Smooth muscle cell (in vitro differentiated cells): Measurements from ENCODE around the gene PREX1. TPM values are rescaled to one million over a fixed set of nuclear protein-coding genes. Genes with fewer than 3 reads are reported as not detected.

Source experiments
- DNase-seq: peaks from one replicate; lab custom pipeline; 2025; ENCODE audit not compliant: unreplicated experiment; lab: John Stamatoyannopoulos, UW
- H2AFZ ChIP-seq: fragments of 200-600 bp; sonication (generic); 2 replicates; pipeline ENCODE4 v1.6.0; 2016; ENCODE audit warnings: antibody characterized with exemption, low read depth, mild to moderate bottlenecking
- H3F3A ChIP-seq: fragments of 200-600 bp; sonication (generic); 2 replicates; pipeline ENCODE4 v1.6.0; 2017; ENCODE audit warnings: antibody characterized with exemption, low read depth
- H3K27ac ChIP-seq: fragments of 200-600 bp; sonication (generic); 2 replicates; pipeline ENCODE4 v1.5.1; 2016; ENCODE audit warnings: low read depth, mild to moderate bottlenecking
- H3K27me3 ChIP-seq: fragments of 200-600 bp; sonication (generic); 2 replicates; pipeline ENCODE4 v1.6.1; 2016; ENCODE audit warnings: low read depth, mild to moderate bottlenecking
- H3K36me3 ChIP-seq: fragments of 200-600 bp; sonication (generic); 2 replicates; pipeline ENCODE4 v1.5.1; 2016; ENCODE audit warnings: low read depth
- H3K4me1 ChIP-seq: fragments of 200-600 bp; sonication (generic); 2 replicates; pipeline ENCODE4 v1.5.1; 2016; ENCODE audit warnings: low read depth
- H3K4me2 ChIP-seq: fragments of 200-600 bp; sonication (generic); 2 replicates; pipeline ENCODE4 v1.6.0; 2016; ENCODE audit warnings: mild to moderate bottlenecking
- H3K4me3 ChIP-seq: fragments of 200-600 bp; sonication (generic); 2 replicates; pipeline ENCODE4 v1.5.1; 2016; ENCODE audit warnings: mild to moderate bottlenecking
- H3K79me2 ChIP-seq: fragments of 200-600 bp; sonication (generic); 2 replicates; pipeline ENCODE4 v1.6.0; 2016; ENCODE audit warnings: low read depth, mild to moderate bottlenecking
- H3K9ac ChIP-seq: fragments of 200-600 bp; sonication (generic); 2 replicates; pipeline ENCODE4 v1.6.0; 2016; ENCODE audit warnings: low read depth
- H3K9me3 ChIP-seq: fragments of 200-600 bp; sonication (generic); replicated peaks from 2 replicates; pipeline ENCODE4 v1.5.1; 2016; ENCODE audit warnings: low read depth
- H4K20me1 ChIP-seq: fragments of 200-600 bp; sonication (generic); 2 replicates; pipeline ENCODE4 v1.6.0; 2016; ENCODE audit warnings: low read depth
- CTCF ChIP-seq: fragments of 200-600 bp; sonication (generic); IDR thresholded peaks from 2 replicates; pipeline ENCODE4 v1.5.1; 2017; ENCODE audit warnings: borderline replicate concordance, mild to moderate bottlenecking, antibody characterized with exemption; ENCODE audit not compliant: insufficient read depth, poor library complexity, severe bottlenecking
- WGBS: methylation state at CpG from one replicate; pipeline ENCODE4 v1.1.7; 2016; ENCODE audit warnings: low lambda C conversion rate; 5-methylcytosine and 5-hydroxymethylcytosine counted together
- polyA plus RNA-seq: library from polyadenylated mRNA; unstranded; fragments of >200 nt; fragmentation: Nextera tagmentation; extraction: Ambion mirVana; gene quantifications from 2 replicates; pipeline ENCODE4 v1.2.1, GENCODE V29; 2016
- total RNA-seq: library from RNA; depleted of rRNA; stranded (reverse); fragments of >200 nt; gene quantifications from 2 replicates; pipeline ENCODE4 v1.2.3, GENCODE V29; 2014

The PREX1 gene
- total and polyA plus RNA-seq, 2 experiments from 2014 or later, result 0.04 to 0.30 TPM

GRCh38 chr20:48626938-48627736, 200.7 kb downstream of the PREX1 start:
- no peaks in the 10 kb centered on the region for H3F3A ChIP-seq
- no peak overlapping the region for H3K9ac ChIP-seq
- H3K27ac ChIP-seq, result no peak overlapping the region
- H3K9me3 ChIP-seq, result no peaks in the 10 kb centered on the region
- H3K27me3 ChIP-seq, result no peaks in the 10 kb centered on the region
- no peaks in the 10 kb centered on the region for H3K36me3 ChIP-seq
- DNase-seq, result no peak
- 89% methylated on average over 16 of the region's 18 CpGs for WGBS
- no peak overlapping the region for H3K4me3 ChIP-seq
- H3K4me2 ChIP-seq, result no peak overlapping the region
- no peaks in the 10 kb centered on the region for H4K20me1 ChIP-seq
- H3K4me1 ChIP-seq, result no peaks in the 10 kb centered on the region
- TF ChIP-seq CTCF, result no peak
- H3K79me2 ChIP-seq, result no peaks in the 10 kb centered on the region
- H2AFZ ChIP-seq, result no peak overlapping the region

DNA sequence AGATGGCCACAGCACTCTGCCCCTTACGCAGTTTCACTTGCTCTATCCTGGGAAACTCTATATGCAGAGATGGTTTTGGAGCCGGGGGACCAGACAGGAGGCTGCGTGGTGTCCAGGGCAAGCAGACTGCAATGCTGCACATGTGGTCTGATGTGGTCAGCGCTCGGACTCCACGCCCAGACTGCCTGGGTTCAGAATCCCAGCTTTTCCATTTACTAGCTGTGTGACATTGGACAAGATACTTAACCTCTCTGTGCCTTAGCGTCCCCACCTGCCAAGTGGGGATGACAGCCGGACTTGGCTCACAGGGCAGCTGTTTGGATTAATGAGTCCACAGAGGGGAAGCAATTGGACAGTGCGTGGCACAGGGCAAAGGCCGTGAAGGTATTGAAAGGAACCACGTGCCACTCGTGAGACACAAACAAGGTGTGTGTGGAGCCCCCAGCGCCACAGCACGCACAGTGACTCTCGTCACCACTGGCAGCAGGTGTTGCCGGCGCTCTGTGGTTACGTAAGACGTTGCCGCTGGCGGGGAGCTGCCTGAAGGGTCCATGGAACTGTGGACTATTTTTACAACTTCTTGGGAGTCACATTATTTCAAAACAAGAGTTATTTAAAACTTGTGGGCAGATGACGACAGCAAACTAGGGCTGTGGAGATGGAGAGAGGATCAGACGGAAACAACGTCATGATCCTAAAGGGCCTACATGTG, 201.4 kb downstream of the PREX1 start:
- TF ChIP-seq CTCF, result no peak
- 88% methylated on average over 24 of the region's 24 CpGs for WGBS
- no peaks in the 10 kb centered on the region for H3K4me1 ChIP-seq
- no peaks in the 10 kb centered on the region for H3K79me2 ChIP-seq
- H3K4me3 ChIP-seq, result no peak overlapping the region
- no peak overlapping the region for H3K9ac ChIP-seq
- no peaks in the 10 kb centered on the region for H3F3A ChIP-seq
- no peak overlapping the region for H3K4me2 ChIP-seq
- H4K20me1 ChIP-seq, result no peaks in the 10 kb centered on the region
- H3K36me3 ChIP-seq, result no peaks in the 10 kb centered on the region
- H2AFZ ChIP-seq, result no peak overlapping the region
- DNase-seq, result no peak
- no peaks in the 10 kb centered on the region for H3K9me3 ChIP-seq
- no peak overlapping the region for H3K27ac ChIP-seq
- no peaks in the 10 kb centered on the region for H3K27me3 ChIP-seq

GRCh38 chr20:48625136-48625900, 202.5 kb downstream of the PREX1 start:
- H4K20me1 ChIP-seq, result no peaks in the 10 kb centered on the region
- H3F3A ChIP-seq, result no peaks in the 10 kb centered on the region
- no peak for DNase-seq
- H3K36me3 ChIP-seq, result no peaks in the 10 kb centered on the region
- no peak overlapping the region for H3K9ac ChIP-seq
- no peak for TF ChIP-seq CTCF
- no peak overlapping the region for H2AFZ ChIP-seq
- no peaks in the 10 kb centered on the region for H3K4me1 ChIP-seq
- no peaks in the 10 kb centered on the region for H3K79me2 ChIP-seq
- no peaks in the 10 kb centered on the region for H3K27me3 ChIP-seq
- no peak overlapping the region for H3K27ac ChIP-seq
- 94% methylated on average over 29 of the region's 29 CpGs for WGBS
- H3K9me3 ChIP-seq, result no peaks in the 10 kb centered on the region
- no peak overlapping the region for H3K4me3 ChIP-seq
- H3K4me2 ChIP-seq, result no peak overlapping the region
